HG03025 (cell line): ENCODE results near the gene CD300LF.

Experiments used
- ATAC-seq: cut with Tn5 transposase; IDR thresholded peaks from one replicate; pipeline ENCODE4 v1.9.1; 2021; ENCODE audit warnings: mild to moderate bottlenecking, moderate library complexity; ENCODE audit not compliant: unreplicated experiment, low FRiP score

Gene CD300LF

GRCh38 chr17:74712756-74713155 lies at the start of gene CD300LF:
CD300LF (minus strand) TSS chr17:74712923; CDS start chr17:74712866, 57 bp downstream.
- ATAC-seq, result no peak

- ATAC-seq, result no peak
Measured at GRCh38 chr17:74761931-74762330, 49.2 kb upstream of the CD300LF start.

- ATAC-seq, result no peak
Measured at GRCh38 chr17:74761419-74761818, 48.7 kb upstream of the CD300LF start.

GRCh38 chr17:74760404-74761105 lies 47.8 kb upstream of the CD300LF start:
- ATAC-seq, result no peak

GRCh38 chr17:74759941-74760340 lies 47.2 kb upstream of the CD300LF start:
- ATAC-seq, result no peak

- no peak for ATAC-seq
Measured at GRCh38 chr17:74759243-74759801, 46.6 kb upstream of the CD300LF start.

- ATAC-seq, result no peak
Measured at GRCh38 chr17:74758848-74759168, 46.1 kb upstream of the CD300LF start.

- ATAC-seq, result no peak
Measured at GRCh38 chr17:74757931-74758847, 45.5 kb upstream of the CD300LF start.

GRCh38 chr17:74757502-74757901 lies 44.8 kb upstream of the CD300LF start:
- ATAC-seq, result no peak

- ATAC-seq, result no peak
Measured at GRCh38 chr17:74756891-74757290, 44.2 kb upstream of the CD300LF start.

- no peak for ATAC-seq
Measured at GRCh38 chr17:74755533-74755932, 42.8 kb upstream of the CD300LF start.

- ATAC-seq, result no peak
Measured at GRCh38 chr17:74754832-74755231, 42.1 kb upstream of the CD300LF start.

GRCh38 chr17:74752822-74753401 lies 40.2 kb upstream of the CD300LF start:
- no peak for ATAC-seq

GRCh38 chr17:74752415-74752814 lies 39.7 kb upstream of the CD300LF start:
- no peak for ATAC-seq

GRCh38 chr17:74750327-74751069 lies 37.8 kb upstream of the CD300LF start:
- ATAC-seq, result no peak

GRCh38 chr17:74750039-74750326 lies 37.3 kb upstream of the CD300LF start:
- no peak for ATAC-seq

GRCh38 chr17:74749279-74750038 lies 36.7 kb upstream of the CD300LF start:
- peak; percentile 6 for ATAC-seq

- ATAC-seq, result peak; percentile 84
Measured at GRCh38 chr17:74748529-74749278, 36.0 kb upstream of the CD300LF start, which contains the start of gene NHERF1. NHERF1 (plus strand) TSS chr17:74748628; CDS start chr17:74748847, 219 bp downstream.

GRCh38 chr17:74748279-74748528 lies 35.5 kb upstream of the CD300LF start:
- ATAC-seq, result no peak
